GM18858 (cell line): ENCODE measurements around the gene LRRN2.

Experiments
- ATAC-seq: cut with Tn5 transposase; IDR thresholded peaks from one replicate; pipeline ENCODE4 v1.9.1; 2021; ENCODE audit not compliant: unreplicated experiment

LRRN2 gene

DNA sequence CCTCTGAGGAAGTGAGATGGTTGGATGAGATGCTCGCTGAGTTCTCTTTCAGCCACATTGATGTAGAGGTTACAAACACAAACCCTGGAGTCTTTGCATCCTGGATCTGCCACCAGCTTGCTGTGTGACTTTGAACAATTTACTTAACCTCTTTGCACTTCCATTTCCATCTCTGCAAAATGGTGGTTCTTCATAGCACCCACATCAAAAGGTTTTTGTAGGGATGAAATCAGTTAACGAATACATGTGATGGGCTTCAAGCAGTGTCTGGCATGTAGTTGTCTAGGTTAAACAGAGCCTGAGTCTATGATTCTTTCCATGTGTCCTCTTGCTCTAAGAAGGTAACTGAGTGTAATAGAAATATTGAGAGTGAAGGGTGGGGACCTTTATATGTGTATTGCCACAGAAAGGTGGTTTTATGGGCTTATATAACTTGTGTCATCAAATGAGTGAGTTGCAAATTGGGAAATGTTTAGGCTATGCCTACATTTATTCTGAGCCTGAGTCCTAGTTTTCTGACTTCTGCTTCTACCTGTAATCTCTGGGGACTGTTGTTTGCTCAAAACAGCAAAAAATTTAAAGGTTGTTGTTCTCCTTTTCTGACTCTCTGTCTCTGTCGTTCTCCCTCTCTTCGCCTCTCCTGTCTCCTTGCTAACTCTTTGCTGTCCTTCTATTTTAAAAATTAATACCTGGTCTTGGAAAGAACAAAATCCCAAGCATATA is 27.3 kb upstream of the LRRN2 start:
- ATAC-seq: no peak

- ATAC-seq: no peak
Observed at GRCh38 chr1:204711947-204712701, 26.6 kb upstream of the LRRN2 start.

DNA sequence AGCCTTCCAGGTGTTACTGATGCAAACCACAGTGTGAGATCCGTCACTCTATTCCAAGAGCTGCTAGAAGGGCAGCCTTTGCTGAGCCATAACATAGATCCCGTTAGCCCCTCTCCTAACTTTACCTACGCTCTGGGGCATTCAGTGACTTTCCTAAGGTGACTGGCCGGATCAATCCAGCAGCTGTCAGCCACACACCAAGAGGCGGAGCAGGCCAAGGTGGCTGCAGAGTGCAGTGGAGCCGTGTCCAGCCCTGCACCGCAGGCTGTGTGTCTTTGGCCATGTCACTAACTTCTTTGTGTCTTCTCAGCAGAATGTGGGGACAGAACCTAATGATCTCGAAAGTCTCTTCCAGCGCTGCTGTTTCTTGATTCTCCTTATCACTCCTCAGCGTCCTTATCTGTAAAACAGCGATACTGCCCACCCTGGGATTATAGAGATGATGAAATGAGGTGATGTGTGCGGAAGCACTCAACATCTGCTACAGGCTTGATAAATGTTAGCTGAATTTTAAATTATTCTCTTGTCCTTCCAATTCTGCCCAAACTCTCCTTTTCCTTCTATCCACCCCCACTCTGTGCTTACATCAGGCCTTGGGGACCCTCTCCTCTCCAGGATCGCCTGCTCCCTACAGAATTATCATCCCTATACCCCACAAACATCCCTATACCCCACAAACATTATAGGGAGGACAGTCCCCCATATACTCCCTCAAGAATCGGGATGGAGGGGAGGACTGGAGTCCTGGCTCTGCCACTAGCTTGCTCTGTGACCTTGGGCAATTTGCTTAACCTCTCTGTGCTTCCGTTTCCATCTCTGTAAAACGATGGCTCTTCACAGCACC is 25.8 kb upstream of the LRRN2 start:
- ATAC-seq: no peak

- ATAC-seq: no peak
Observed at GRCh38 chr1:204709960-204710912, 24.7 kb upstream of the LRRN2 start.

DNA sequence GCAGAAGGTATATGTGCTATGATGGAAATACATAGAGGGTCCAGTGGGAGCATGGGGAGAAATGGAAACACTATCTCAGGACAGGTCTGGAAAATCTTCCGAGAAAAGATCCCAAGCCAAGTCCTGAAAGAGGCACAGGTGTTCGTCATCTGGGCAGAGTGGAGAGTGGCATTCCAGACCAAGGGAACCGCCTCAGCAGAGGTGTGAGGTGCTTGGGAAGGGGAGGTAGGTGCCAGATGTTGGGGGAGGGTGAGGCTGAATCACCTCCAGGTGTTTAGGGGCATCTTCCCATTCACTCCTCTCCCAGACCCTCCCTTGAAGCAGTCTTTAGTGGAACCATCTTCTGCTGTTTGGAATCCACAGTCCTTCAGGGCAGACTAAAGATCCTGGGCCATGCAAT is 23.5 kb upstream of the LRRN2 start:
- ATAC-seq: no peak

- ATAC-seq: no peak
Observed at GRCh38 chr1:204706838-204707509, 21.4 kb upstream of the LRRN2 start.

DNA sequence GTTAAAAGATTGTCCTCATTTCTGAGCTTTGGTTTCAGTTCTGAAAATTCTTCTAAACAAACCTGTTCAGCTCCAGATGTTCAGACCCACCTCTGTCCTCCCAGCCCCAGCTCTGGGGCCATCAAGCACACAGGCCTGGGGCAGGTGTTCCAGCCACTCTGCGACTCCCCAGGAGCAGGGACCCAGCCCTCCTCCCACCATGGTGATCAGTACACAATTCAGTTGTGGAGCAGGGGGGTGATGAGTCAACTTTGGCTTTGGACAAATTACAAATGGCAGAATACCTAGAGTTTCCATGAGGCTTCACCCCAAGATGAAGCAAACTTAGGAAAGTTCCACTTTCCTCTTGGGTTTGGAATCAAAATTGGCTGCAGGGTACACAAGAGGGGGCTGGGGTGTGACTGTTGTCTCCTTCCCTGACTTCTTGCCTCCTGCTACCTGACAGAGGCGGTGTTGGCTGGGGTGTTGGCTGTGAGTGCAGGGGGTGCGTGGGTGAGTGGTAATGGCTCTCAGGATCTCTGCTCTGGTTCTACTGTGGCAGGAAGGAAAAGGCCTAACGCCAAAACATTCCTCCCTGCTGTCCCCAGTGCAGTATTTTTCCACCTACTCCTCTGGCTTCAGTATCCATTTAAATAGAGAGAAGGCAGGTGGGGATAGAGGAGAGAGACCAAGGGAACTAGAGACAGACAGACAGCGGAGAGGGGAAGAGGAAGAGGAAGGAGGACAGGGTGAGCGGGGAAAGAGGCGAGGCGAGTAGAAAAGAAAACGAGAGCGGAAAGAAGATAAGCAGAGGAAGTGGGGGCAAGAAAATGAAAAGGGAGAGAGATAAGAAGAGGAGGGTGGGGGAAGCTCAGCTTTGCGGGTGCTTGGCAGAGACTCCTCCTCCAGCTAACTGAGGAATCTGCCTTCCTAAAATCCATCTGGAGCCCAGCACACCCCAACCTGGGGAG is 20.6 kb upstream of the LRRN2 start:
- no peak for ATAC-seq

DNA sequence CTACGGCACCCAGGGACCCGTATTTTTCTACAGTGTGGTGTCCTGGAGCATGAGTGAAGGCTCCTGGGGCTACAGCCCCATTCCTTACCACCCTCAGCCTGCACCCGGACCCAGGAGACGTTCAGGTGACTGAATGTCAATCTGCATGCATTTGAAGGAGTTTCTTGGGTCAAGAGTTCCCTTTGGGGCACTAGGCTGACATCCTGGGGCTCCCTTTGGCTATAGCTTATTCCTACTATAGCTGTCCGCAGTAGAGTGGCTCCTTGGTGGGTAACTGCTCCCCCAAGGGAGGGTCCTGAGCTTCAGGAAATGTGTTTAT is 19.9 kb upstream of the LRRN2 start:
- ATAC-seq: no peak

GRCh38 chr1:204704794-204705492 is 19.4 kb upstream of the LRRN2 start:
- no peak for ATAC-seq

- no peak for ATAC-seq
Observed at GRCh38 chr1:204703826-204704612, 18.5 kb upstream of the LRRN2 start.

- ATAC-seq: no peak
Observed at GRCh38 chr1:204703268-204703664, 17.7 kb upstream of the LRRN2 start.

- no peak for ATAC-seq
Observed at GRCh38 chr1:204702552-204703267, 17.2 kb upstream of the LRRN2 start.

GRCh38 chr1:204701229-204701628 is 15.7 kb upstream of the LRRN2 start:
- no peak for ATAC-seq

DNA sequence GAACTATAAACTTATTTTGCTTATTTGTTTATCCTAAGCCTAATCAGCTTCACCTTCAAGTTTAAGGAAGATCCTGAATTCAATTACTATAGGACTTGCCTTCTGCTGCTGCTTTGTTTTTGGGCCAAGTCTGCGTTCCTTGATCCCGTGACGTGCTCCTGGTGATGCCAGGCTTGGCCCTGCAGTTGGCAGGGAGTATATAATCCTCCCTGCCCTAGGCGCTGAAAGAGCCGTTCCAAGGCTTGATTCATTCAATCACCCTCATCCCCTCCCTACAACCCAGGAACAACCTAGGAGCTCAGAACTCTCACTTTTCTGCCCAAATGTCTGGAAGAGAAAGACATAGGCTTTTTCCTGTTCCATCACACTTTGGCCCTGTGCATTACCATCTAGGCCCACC is 12.4 kb upstream of the LRRN2 start:
- no peak for ATAC-seq

DNA sequence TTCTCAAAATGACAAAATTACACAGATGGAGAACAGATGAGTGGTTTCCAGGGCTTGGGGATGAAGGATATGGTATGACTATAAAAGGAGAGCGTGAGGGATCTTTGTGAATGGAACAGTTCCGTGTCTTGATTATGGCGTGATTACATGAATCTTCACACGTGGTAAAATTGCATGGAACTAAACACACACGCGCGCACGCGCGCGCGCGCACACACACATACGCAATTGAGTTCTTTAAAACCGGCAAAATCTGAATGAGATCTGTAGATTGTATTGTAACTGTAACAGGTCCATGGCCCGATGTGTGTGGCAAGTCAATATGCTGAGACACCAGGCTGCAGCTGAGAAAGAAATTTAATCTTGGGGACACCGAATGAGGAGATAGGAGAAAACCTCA is 11.1 kb upstream of the LRRN2 start:
- no peak for ATAC-seq

GRCh38 chr1:204695692-204696091 is 10.2 kb upstream of the LRRN2 start:
- no peak for ATAC-seq

GRCh38 chr1:204694145-204694544 is 8.6 kb upstream of the LRRN2 start:
- ATAC-seq: no peak
